Measurements from ENCODE around the gene CBX7.

GRCh38 chr22:39188809-39189208 is 36.3 kb upstream of the CBX7 start:
- TF ChIP-seq BHLHE40 (IDR thresholded peaks at IDR 0.05; ENCODE audit: borderline replicate concordance) (no peak), FOXK2 (IDR thresholded peaks at IDR 0.05) (no peak), HDGF (IDR thresholded peaks at IDR 0.05; ENCODE audit: borderline replicate concordance) (no peak)
